BE2C (cell line): ENCODE results near the gene RFPL3.

Experiments used
- DNase-seq: peaks from one replicate; pipeline ENCODE4 v3.0.0-alpha.2; 2020
- H3K27me3 ChIP-seq: fragments of 250-450 bp; sonication (Bioruptor Pico); 2 replicates; pipeline ENCODE4 v1.5.1; 2020; ENCODE audit warnings: mild to moderate bottlenecking
- H3K36me3 ChIP-seq: fragments of 250-450 bp; sonication (Bioruptor Pico); 2 replicates; pipeline ENCODE4 v1.5.1; 2020; ENCODE audit warnings: mild to moderate bottlenecking
- H3K4me1 ChIP-seq: fragments of 250-450 bp; sonication (Bioruptor Pico); 2 replicates; pipeline ENCODE4 v1.5.1; 2020
- H3K4me3 ChIP-seq: 2 replicates; pipeline ENCODE4 v1.5.1; 2011; ENCODE audit warnings: low read depth, low read length
- H3K9me3 ChIP-seq: fragments of 250-450 bp; sonication (Bioruptor Pico); 2 replicates; pipeline ENCODE4 v1.5.1; 2020
- TF ChIP-seq, protein P1 (sequence below): IDR thresholded peaks from 2 replicates; pipeline ENCODE4 v1.5.1; 2012; ENCODE audit warnings: mild to moderate bottlenecking, low read depth, low read length

RFPL3 gene

DNA sequence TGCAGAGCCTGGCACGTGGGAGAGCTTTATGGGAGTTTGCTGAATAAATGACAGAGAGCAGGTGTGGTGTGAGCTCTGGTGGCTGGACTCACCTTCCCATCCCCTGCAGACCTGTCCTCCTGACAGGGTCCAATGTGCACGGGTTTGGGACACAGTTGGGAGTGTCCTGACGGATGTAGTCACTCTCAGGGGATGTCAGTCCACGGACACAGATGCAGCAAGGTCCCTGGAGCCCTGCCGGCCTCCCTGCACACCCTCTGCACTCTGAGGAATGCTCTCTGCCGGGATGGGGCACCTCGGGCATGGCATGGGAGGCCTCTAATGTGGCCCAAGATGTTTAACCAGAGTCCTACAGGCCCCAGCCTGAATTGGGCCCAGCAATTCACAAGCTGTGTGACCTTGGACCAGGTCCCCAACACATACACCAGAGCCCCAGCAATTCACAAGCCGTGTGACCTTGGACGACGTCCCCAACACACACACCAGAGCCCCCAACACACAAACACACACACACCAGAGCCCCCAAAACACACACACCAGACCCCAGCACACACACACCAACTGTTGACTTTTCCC lies 30.0 kb upstream of the RFPL3 start:
- H3K9me3 ChIP-seq, result no peaks in the 10 kb centered on the region
- H3K36me3 ChIP-seq, result no peaks in the 10 kb centered on the region
- H3K4me1 ChIP-seq, result no peaks in the 10 kb centered on the region; the same call in 1 of the 2 replicates
- H3K27me3 ChIP-seq, result peaks cover 3% of the 10 kb centered on the region; the same call in 1 of the 2 replicates
- DNase-seq, result no peak
- TF ChIP-seq, protein P1, sequence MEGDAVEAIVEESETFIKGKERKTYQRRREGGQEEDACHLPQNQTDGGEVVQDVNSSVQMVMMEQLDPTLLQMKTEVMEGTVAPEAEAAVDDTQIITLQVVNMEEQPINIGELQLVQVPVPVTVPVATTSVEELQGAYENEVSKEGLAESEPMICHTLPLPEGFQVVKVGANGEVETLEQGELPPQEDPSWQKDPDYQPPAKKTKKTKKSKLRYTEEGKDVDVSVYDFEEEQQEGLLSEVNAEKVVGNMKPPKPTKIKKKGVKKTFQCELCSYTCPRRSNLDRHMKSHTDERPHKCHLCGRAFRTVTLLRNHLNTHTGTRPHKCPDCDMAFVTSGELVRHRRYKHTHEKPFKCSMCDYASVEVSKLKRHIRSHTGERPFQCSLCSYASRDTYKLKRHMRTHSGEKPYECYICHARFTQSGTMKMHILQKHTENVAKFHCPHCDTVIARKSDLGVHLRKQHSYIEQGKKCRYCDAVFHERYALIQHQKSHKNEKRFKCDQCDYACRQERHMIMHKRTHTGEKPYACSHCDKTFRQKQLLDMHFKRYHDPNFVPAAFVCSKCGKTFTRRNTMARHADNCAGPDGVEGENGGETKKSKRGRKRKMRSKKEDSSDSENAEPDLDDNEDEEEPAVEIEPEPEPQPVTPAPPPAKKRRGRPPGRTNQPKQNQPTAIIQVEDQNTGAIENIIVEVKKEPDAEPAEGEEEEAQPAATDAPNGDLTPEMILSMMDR, result no peak
- no peak overlapping the region for H3K4me3 ChIP-seq

DNA sequence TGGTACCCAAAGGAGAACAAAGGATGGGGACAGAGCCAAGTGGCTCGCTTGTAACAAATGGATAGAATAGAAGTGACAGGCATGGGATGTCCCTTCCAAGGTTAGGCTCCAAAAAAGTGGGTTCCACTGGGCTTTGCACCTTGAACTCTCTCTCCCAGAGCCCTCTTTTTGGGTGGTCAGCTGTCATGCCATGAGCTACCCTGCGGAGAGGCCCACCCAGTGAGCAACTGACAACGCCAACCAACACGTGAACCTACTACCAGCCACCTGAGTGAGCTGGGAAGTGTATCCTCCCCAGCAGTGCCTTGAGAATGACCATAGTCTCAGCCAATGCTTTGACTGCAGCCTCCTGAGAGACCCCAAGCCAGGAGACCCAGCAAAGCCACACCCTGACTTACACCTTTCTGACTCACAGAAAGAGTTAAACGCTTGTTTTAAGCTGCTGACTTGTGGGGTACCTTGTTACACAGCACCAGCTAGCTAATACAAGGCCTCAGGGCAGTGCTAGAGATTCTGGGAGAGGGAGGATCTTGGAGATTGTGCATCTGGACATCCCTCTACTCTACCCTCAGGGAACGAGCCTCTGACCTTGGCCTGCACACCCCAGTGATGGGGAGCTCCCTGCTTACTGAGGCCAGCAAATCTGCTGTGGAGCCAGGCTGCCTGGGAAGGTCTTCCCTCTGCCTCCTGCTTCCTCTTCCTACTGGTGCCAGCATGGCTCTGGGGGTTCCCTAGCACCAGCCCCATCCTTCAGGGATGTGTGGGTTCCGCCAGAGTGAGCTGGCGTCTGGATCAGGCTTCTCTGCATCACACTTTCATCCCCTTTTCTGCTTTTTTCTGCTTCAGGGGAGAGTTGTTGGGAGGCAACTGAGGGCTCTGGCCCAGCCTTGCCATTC lies 29.1 kb upstream of the RFPL3 start:
- Histone ChIP-seq H3K9me3 (no peaks in the 10 kb centered on the region), H3K27me3 (no peaks in the 10 kb centered on the region; the same call in 1 of the 2 replicates)

DNA sequence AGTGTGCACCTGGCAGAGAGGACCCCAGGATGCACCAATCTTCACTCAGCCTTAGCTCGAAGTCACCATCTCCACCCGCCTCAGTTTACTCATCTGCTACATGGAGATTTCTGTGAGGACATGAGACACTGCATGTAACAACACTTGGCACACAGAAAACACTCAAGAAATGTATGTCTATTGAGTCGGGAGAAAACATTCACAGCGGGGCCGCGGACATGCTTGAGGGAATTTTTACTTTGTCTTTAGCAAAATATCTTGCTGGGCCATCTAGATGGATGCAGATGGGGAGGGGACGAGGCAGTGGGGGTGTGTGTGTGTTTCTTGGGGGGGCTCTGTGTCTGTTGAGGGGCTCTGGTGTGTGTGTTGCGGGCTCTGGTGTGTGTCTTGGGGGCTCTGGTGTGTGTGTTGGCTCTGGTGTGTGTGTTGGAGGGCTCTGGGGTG lies 28.4 kb upstream of the RFPL3 start:
- no peaks in the 10 kb centered on the region for H3K9me3 ChIP-seq
- TF ChIP-seq, protein P1, result no peak
- no peaks in the 10 kb centered on the region for H3K36me3 ChIP-seq
- DNase-seq, result no peak
- H3K4me1 ChIP-seq, result no peaks in the 10 kb centered on the region; the same call in 1 of the 2 replicates
- no peaks in the 10 kb centered on the region; the same call in 1 of the 2 replicates for H3K27me3 ChIP-seq
- H3K4me3 ChIP-seq, result no peak overlapping the region

More for the DNA sequence above, 29.1 kb upstream of the RFPL3 start:
- Histone ChIP-seq H3K4me1 (no peaks in the 10 kb centered on the region; the same call in 1 of the 2 replicates), H3K4me3 (no peak overlapping the region), H3K36me3 (no peaks in the 10 kb centered on the region)
- TF ChIP-seq, protein P1, result no peak
- DNase-seq, result no peak

DNA sequence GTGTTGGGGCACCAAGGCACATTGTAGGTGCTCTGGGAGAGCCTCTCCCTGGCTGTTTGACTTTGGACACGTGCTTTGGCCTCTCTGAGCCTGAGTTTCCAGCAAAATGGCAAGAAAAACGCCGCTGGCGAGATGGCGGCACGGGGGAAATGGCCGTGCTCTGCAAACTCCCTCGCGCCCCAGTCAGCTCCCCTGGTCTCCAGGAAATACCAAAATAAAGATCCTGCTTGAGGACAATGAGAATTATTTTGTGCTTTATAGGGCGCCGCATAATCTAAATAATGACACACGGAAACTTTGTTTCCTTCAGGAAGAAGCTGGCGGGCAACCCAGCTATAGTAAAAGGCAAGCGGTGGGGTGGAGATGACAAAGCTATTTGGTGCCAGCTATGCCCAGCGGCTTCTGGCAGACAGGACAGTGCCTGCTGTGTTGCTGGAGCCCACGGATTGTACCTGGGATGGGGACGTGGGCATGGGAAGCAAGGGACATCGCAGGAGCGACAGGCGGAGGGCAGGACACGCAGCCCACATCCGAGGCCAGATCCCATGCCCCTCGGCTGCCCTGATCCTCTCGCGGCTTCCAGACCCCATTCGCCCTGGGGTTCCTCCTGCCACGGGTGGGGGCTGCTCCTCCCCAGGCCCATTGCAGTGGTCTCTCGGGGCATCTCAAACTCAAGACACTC lies 26.3 kb upstream of the RFPL3 start:
- no peaks in the 10 kb centered on the region for H3K9me3 ChIP-seq
- TF ChIP-seq, protein P1, result no peak
- no peaks in the 10 kb centered on the region for H3K27me3 ChIP-seq
- H3K36me3 ChIP-seq, result no peaks in the 10 kb centered on the region
- DNase-seq, result no peak
- no peak overlapping the region for H3K4me3 ChIP-seq
- no peaks in the 10 kb centered on the region for H3K4me1 ChIP-seq

DNA sequence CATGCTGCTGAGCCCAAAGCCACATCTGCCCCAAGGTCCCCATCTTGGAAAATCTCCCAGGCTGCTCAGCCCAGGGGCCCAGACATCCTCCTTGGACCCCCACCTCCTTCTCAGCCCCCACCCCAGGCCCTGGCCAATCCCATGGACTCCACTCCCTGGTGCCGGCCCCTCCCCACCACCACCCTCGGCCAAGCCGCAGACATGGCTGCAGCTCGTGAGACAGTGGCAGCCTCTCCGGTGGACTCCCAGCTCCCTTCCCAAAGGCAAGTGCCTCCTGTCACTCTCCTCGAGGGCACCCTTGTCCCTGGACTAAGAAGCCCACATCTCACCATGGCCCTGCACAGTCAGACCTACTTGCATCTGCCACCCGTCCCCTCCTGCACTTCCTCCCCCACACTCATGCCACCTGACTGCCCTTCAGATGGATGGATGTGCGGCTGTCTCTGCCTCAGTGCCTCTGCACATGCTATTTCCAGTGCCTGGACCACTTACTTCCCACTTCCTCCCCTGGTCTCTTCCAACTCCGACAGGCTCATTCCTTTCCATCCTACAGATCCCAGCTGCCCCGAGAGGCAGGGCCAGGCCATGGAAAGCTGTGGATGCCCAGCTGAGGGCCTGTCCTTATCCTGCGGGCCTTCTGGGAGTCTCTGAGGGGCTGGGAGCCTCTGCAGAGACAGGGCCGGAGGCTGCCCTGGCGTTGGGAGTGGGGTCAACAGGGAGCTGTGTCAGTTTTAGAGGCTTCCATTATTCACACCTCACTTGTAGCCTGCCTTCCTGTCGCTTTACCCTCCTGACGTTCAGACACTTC lies 25.5 kb upstream of the RFPL3 start:
- Histone ChIP-seq H3K9me3 (no peaks in the 10 kb centered on the region), H3K27me3 (no peaks in the 10 kb centered on the region), H3K4me1 (no peaks in the 10 kb centered on the region), H3K36me3 (no peaks in the 10 kb centered on the region), H3K4me3 (no peak overlapping the region)
- no peak for DNase-seq
- TF ChIP-seq, protein P1, result no peak
